ENCODE results near the gene VAV2. TPM values are rescaled to one million over a fixed set of nuclear protein-coding genes. Genes with fewer than 3 reads are reported as not detected.

The VAV2 gene
- total and polyA plus RNA-seq, 2 of the 4 experiments (the other 2 are of a cell fraction), result 10.8 to 13.4 TPM

- H3K36me3 ChIP-seq (ENCODE audit: control insufficient read depth, insufficient read depth, low read length), result no peaks in the 10 kb centered on the region
- no peak overlapping the region for H2BK20ac ChIP-seq (ENCODE audit: low read depth, low read length)
- ChIA-PET CTCF (interaction anchor here (0.7 to 4.0 kb wide), 12 partner anchors 10 to 251 kb away, joined by 3 to 24 read pairs (median 4); no protein-coding TSS in a partner anchor), POLR2A (ENCODE audit: unreplicated experiment) (interaction anchor here (1.2 kb wide), 1 partner anchor 212 kb away, joined by 3 read pairs; no protein-coding TSS in a partner anchor)
- H4K91ac ChIP-seq (ENCODE audit: insufficient read depth, low read depth, low read length), result no peak overlapping the region
- H3K9ac ChIP-seq (ENCODE audit: low read depth, low read length), result no peak overlapping the region
- no peak for ATAC-seq (ENCODE audit: low read depth)
- no peak overlapping the region for H3K56ac ChIP-seq (ENCODE audit: extremely low read depth, insufficient read depth, low read length)
- no peak overlapping the region for H2BK120ac ChIP-seq (ENCODE audit: low read depth, low read length)
- H3K9me1 ChIP-seq (ENCODE audit: insufficient read depth, low read length), result peaks cover 5% of the 10 kb centered on the region; the same call in 1 of the 2 replicates
- intact Hi-C loops (cut with micrococcal nuclease) (loop anchor here (1.0 to 5.0 kb wide), 3 partner anchors 200 to 586 kb away; no protein-coding TSS in a partner anchor), dilution Hi-C loops (cut with HindIII; ENCODE audit: low sequenced_read_pairs, unreplicated experiment) (no loop called here), in situ Hi-C loops (cut with MboI; ENCODE audit: low sequenced_read_pairs) (loop anchor here (5.0 to 10.0 kb wide), 2 partner anchors 206 to 459 kb away; partner anchors contain the start of gene ADAMTSL2)
- 61% methylated on average over 10 of the region's 16 CpGs; no CpG with 5 or more reads in 1 of the 2 experiments for WGBS, 2 experiments (ENCODE audit: extremely low coverage in 2 of 2, insufficient read length in 1 of 2)
- H4K20me1 ChIP-seq (ENCODE audit: insufficient read depth, low read length), result peaks cover 30% of the 10 kb centered on the region
- H4K5ac ChIP-seq (ENCODE audit: low read depth, low read length), result no peak overlapping the region
- H3K4me1 ChIP-seq (ENCODE audit: control insufficient read depth, insufficient read depth, low read length), result peaks cover 11% of the 10 kb centered on the region; the same call in 1 of the 2 replicates
- H3K27me3 ChIP-seq (ENCODE audit: control insufficient read depth, insufficient read depth, low read length), result peaks cover 4% of the 10 kb centered on the region; the same call in 1 of the 2 replicates
- peak overlapping the region; percentile 73; the same call in 1 of the 2 replicates for H3K4me3 ChIP-seq (ENCODE audit: insufficient read depth, low read depth, low read length)
- no peak for DNase-seq
- no peak overlapping the region for H2BK5ac ChIP-seq (ENCODE audit: low read depth, low read length, poor library complexity, severe bottlenecking)
- no peak for TF ChIP-seq CTCF (conservative IDR thresholded peaks at IDR 0.05; ENCODE audit: low read depth, low read length)
- no peak for TF ChIP-seq NFE2L2 (IDR thresholded peaks at IDR 0.05; ENCODE audit: low read depth, low read length)
- no peak for TF ChIP-seq RAD21 (IDR thresholded peaks at IDR 0.05; ENCODE audit: low read length)
- no peak for TF ChIP-seq RFX5 (IDR thresholded peaks at IDR 0.05; ENCODE audit: low read depth, low read length)
- H2BK15ac ChIP-seq (ENCODE audit: low read depth, low read length), result no peak overlapping the region
- no peaks in the 10 kb centered on the region for H3K9me3 ChIP-seq (ENCODE audit: control insufficient read depth, insufficient read depth, low read length)
- peak overlapping the region; percentile 24; the same call in 1 of the 2 replicates for H2AK5ac ChIP-seq (ENCODE audit: low read depth, low read length)
- H3K14ac ChIP-seq (replicated peaks; ENCODE audit: low read depth, low read length), result no peak overlapping the region
- H3K18ac ChIP-seq (ENCODE audit: low read depth, low read length), result no peak overlapping the region
- peak overlapping the region; percentile 36; the same call in 1 of the 2 replicates for H3K4ac ChIP-seq (ENCODE audit: low read depth, low read length)
- H2AFZ ChIP-seq (replicated peaks; ENCODE audit: low read length, poor library complexity), result peak overlapping the region; percentile 96
- peak overlapping the region; percentile 90; the same call in 1 of the 2 replicates for H3K4me2 ChIP-seq (ENCODE audit: low read depth, low read length)
- H3K79me1 ChIP-seq (ENCODE audit: low read depth in 1 of 2, low read length in 2 of 2), result peaks cover 0 to 34% of the 10 kb centered on the region in 2 experiments; a peak in 2 of 4 replicates
- no TSS peak for BruUV-seq (replicated peaks)
- no peak overlapping the region; a peak in 1 of 4 replicates for H4K8ac ChIP-seq (ENCODE audit: low read depth in 2 of 2, low read length in 2 of 2)
- no peak overlapping the region for H3K23ac ChIP-seq (ENCODE audit: low read depth, low read length)
- H3K27ac ChIP-seq (ENCODE audit: insufficient read depth, low read length), result peak overlapping the region; percentile 24
- peak overlapping the region; percentile 100 for H2AK9ac ChIP-seq (replicated peaks; ENCODE audit: low read depth, low read length, poor library complexity)
Observed at GRCh38 chr9:133993635-133994253, 1.6 kb upstream of the VAV2 start.
